GM19025 (cell line): ENCODE results near the gene LPP.

ENCODE experiments used
- ATAC-seq: cut with Tn5 transposase; IDR thresholded peaks from one replicate; pipeline ENCODE4 v1.9.1; 2021; ENCODE audit warnings: mild to moderate bottlenecking, low read depth, moderate library complexity; ENCODE audit not compliant: unreplicated experiment

The LPP gene

DNA sequence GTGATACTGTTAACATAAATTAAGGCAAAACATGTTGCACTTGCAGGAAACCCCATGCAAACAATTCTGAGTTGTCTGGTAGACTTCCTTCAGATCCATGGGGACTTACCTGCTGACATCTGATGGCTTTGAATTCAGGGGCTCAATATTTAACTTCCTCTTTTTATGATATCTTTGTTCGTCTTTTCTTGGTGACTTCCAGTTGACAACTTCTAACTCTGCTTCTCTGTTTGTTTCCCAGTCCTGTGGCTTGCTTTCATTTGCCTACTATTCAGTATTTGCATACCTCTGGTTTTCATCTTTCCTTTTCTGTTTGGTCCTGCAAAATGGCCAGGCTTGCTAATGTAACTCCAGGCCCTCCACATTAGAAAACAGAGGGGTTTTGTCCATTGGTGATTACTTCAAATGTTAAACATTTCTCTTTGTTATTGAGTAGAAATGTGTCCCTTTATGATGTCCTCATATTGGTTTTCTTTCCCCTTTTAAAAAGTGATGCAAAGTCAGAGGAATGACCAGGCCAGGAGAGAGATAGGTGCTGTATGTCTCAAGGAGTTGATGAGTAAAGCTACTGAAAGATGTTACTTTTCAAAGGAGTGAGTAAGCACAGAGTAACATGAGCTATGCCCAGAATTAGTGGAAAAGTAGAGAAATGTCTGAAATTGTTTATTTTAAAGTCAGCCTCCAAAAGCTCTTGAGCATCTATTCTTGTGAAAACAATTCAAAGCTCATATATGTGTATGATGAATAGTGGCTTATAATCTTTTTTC, 335.9 kb downstream of the LPP start:
- no peak for ATAC-seq

DNA sequence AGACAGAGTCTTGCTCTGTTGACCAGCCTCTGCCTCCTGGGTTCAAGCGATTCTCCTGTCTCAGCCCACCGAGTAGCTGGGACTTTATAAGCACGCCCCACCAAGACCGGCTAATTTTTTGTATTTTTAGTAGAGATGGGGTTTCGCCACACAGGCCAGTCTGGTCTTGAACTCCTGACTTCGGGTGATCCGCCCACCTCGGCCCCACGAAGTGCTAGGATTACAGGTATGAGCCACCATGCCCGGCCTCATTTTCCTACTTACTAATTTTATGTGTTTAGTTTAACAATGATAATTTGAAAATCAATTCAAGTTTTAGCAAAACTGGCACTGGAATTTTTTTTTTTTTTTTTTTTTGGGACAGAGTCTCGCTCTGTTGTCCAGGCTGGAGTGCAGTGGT, 336.5 kb downstream of the LPP start:
- no peak for ATAC-seq

GRCh38 chr3:188491276-188491687, 337.3 kb downstream of the LPP start:
- ATAC-seq, result no peak

- no peak for ATAC-seq
Observed at GRCh38 chr3:188496390-188496789, 342.4 kb downstream of the LPP start.

DNA sequence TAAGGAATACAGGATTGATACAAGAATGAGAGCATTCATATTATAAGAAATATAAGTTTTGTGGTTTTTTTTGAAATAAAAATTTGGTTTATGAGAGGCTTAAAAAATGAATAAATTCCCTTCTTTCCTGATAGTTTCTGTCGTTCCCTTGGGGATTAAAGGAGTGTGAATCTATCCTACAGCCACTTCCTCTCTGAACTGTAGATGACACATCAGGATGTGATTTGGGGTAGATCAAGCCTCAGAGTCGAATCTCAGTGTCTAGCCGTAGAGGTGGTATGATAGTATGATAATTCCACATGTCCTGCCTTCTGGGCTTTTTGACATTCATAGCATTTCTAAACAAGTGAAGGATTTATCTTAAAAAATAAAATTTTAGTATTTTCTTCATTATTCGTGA, 343.1 kb downstream of the LPP start:
- ATAC-seq, result no peak

DNA sequence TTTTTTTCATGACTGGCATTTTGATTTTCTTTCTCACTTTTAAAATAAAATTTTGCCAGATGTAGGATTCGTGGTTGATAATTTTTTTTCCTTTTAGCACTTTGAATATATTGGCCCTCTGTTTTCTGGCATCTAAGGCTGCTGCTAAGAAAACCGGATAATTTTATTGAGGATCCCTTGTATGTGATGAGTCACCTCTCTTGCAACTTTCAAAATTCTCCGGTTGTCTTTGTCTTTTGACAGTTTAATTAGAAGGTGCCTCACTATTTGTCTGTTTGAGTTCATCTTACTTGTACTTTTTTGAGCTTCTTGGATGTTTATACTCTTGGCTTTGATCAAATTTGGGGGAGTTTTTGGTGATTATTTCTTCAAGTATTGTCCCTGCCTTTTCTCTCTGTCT, 349.7 kb downstream of the LPP start:
- no peak for ATAC-seq

DNA sequence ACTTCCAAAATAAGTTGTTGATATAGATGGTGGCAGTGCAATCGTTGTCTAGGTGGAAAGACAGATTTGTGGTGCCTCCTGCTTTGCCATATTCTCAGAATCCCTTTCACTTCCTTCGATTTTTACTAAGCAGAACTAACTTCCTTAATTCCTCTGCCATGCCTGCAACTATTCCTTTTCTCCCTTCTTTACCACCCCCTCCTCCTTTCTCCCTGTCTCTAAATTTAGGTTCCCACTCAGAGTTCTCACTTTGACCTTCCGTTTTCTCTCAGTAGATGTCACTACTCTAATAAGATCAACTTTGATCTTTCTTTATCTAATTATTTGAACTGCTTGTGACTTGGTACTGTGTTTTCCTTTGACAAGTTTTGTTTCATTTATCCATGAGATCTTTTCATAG, 351.2 kb downstream of the LPP start:
- no peak for ATAC-seq

- no peak for ATAC-seq
Observed at GRCh38 chr3:188505911-188506310, 352.0 kb downstream of the LPP start.

DNA sequence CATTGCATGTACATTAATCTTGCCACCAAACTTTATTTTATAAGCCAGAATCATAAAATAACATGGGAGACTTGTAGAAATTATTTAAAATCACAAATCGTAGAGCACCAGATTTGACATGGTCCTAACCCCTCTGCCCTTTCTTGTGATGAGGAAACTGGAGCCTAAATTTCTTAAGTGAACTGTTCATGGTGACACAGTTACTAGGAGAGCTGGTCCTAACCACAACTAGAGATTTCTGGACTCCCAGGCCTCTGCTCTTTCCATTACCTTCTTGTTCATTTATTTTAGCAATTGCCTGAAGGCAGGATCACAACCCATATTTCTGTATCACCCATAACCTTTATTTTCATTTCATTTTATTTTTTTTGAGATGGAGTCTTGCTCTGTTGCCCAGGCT, 352.5 kb downstream of the LPP start:
- ATAC-seq, result no peak

GRCh38 chr3:188507244-188507720, 353.3 kb downstream of the LPP start:
- no peak for ATAC-seq

DNA sequence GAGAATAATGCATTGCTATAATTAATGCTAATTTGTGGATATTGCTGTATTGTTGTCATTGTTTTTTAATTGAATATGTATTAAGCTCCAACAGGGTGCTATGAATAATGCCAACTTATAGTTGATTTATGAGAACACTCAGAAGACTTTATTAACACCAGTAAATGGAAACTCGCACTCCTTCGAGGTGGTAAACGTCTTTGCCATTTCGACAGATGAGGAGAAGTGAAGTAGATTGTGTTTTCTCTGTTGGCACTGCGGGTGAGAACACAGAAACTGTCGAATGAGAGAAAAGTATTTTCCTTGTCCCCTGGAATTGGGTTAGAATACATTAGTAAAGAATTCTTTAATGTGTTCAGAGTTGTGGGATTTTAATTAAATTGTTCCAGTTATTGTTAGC, 354.5 kb downstream of the LPP start:
- no peak for ATAC-seq

GRCh38 chr3:188509316-188509715, 355.4 kb downstream of the LPP start:
- ATAC-seq, result no peak

DNA sequence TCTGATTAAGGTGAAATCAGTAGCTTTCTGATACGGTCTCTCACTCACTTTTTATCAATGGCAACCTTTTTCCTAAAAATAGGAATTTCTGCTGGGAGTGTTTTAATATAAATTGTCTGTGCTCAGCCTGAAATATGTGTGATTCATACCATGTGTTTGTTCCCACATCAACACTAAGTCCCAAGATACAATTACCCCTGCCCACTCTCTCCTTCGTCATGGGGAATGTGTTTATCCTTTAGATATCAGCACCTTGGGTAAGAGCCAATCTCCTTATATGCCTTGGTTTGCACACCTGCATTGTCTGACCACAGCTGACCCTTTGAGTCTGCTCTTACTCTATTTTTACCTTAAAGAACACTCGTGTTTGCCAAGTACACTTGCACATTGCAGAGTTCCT, 356.4 kb downstream of the LPP start:
- no peak for ATAC-seq

DNA sequence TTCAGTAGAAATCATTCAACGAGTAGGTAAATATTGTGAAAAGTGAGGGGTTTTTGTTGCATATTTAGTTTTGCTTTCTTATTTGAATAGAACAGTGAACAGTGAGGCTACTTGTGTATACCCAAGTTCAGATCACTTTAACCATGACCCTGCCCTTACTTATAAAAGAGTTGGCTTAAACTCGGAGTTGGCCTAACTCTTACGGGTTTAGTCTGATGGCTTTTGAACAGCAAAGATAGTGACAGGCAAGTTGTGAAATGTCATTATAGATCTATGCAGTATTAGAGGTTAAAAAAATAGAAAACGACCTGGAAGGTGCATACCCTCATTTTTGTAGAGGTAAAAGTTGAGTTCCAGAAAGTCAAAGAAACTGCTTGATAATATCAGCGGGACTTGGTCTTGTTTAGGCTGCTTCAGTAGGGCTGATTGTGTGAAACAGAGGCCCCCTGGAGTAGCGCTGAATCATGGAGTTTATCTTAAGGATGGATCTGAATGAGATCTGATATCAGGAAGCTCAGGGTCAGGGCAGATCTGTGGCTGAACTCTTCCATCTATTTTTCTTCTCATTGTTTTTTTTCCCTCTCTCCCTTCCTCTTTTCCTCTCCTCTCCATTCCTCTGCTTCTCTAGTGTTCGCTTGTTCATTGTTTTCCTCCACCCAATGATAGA, 359.8 kb downstream of the LPP start:
- no peak for ATAC-seq

GRCh38 chr3:188516515-188516914, 362.6 kb downstream of the LPP start:
- ATAC-seq, result no peak

DNA sequence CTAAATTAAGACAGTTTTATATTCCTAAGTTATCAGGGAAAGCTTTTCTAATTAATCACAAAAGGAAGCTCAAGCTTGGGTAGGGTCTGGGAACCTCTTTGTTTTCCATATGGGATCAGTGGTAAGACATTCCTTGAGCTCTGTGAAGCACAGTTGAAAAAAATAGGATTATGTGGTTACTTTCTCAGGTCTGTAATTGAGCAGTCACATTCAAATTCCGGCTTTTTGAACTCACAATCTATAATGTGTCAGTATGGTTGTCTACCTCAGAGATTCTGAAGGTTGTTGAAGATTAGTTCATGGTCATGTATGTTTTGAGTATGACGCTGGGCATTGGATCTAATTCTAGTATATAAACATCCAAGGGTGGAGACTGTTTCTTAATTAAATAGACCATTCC, 364.5 kb downstream of the LPP start:
- no peak for ATAC-seq

- ATAC-seq, result no peak
Observed at GRCh38 chr3:188518835-188519452, 365.0 kb downstream of the LPP start.

GRCh38 chr3:188520466-188520865, 366.5 kb downstream of the LPP start:
- ATAC-seq, result no peak

- ATAC-seq, result no peak
Observed at GRCh38 chr3:188522115-188522514, 368.2 kb downstream of the LPP start.

DNA sequence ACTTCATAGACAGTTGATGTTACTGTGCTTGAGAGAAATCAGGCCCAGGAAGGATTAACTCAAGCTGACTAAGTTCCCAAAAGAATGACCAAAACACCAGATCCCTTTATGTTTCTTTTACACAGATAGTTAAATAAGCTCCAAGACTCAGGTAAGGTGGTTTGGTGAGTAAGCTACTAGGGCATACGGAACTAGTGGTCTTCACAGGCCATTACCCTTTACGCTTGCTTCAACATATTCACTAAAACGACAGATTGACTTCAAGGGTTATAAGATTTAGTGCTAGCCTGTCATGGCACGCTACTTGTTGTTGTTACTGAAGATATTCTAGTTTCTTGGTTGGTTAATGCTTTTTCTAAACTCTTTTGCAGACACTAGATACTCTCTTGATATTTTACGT, 369.3 kb downstream of the LPP start:
- ATAC-seq, result no peak

GRCh38 chr3:188524052-188524451, 370.1 kb downstream of the LPP start:
- no peak for ATAC-seq

DNA sequence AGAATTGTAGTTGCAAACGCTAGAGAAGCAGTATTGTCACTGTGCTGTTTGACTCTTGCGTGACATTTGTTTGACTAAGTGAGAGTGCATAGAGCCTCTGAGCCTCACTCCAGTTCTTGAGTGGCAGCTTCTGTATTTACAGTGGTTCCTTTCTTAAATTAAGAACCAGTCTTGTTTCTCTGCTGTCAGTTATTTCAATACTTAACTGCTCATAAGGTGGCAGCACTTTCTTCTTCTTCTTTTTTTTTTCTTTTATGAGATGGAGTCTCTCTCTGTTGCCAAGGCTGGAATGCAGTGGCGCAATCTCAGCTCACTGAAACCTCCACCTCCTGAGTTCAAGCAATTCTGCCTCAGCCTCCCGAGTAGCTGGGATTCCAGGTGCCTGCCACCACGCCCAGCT, 372.1 kb downstream of the LPP start:
- ATAC-seq, result no peak
